ENCODE data around the gene ERH. TPM values are rescaled to one million over a fixed set of nuclear protein-coding genes. Genes with fewer than 3 reads are reported as not detected.

ERH gene
- total RNA-seq, 1 donor from 2014 or later: 31.1 TPM

DNA sequence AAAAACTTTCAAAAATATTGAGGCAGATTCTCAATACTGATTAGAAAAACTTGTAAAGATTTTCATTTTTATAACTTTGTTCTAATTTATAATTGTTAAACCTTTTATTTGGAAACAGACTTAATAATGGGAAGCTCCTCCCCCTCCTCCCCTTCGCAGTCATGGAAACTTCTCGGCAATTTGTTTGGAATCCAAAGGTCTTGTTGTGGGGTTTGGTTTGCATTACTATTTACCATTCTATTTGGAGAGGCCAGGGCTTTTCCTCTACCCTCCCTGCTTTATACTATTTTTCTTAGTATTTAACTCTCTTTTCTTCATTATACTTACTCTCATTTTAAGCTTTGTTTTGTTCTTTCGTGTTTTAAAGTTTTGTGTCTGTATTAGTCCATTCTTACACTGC is 6.4 kb upstream of the ERH start:
- no peaks in the 10 kb centered on the region for H3K27me3 ChIP-seq
- TF ChIP-seq, protein P1, sequence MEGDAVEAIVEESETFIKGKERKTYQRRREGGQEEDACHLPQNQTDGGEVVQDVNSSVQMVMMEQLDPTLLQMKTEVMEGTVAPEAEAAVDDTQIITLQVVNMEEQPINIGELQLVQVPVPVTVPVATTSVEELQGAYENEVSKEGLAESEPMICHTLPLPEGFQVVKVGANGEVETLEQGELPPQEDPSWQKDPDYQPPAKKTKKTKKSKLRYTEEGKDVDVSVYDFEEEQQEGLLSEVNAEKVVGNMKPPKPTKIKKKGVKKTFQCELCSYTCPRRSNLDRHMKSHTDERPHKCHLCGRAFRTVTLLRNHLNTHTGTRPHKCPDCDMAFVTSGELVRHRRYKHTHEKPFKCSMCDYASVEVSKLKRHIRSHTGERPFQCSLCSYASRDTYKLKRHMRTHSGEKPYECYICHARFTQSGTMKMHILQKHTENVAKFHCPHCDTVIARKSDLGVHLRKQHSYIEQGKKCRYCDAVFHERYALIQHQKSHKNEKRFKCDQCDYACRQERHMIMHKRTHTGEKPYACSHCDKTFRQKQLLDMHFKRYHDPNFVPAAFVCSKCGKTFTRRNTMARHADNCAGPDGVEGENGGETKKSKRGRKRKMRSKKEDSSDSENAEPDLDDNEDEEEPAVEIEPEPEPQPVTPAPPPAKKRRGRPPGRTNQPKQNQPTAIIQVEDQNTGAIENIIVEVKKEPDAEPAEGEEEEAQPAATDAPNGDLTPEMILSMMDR (IDR thresholded peaks at IDR 0.05): no peak
- H3K27ac ChIP-seq: no peak overlapping the region
- no peak overlapping the region for H3K4me3 ChIP-seq
- peaks cover 5 to 20% of the 10 kb centered on the region in 2 donors for H3K4me1 ChIP-seq
- no peak for DNase-seq (ENCODE audit: low spot score in 2 of 2)
- intact Hi-C loops (cut with DNase I): no loop called here
- peaks cover 0 to 5% of the 10 kb centered on the region in 2 donors for H3K36me3 ChIP-seq
- H3K9me3 ChIP-seq: no peaks in the 10 kb centered on the region

DNA sequence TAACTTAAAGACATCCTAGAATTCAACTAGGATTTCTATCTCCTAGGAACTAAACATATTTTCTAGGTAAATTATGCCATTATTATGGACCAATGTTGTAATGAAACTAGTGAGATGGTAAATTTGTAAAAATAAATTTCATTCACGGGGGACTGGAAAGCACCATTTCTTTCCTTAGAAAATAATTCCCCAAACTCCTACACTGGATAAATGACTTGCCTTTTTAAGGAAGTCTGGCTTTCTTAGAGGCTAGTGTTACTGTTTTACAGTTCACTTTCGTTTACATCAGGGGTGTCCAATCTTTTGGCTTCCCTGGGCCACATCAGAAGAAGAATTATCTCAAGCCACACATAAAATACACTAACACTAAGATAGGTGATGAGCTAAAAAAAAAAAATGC is 3.7 kb upstream of the ERH start:
- Histone ChIP-seq H3K9me3 (no peaks in the 10 kb centered on the region), H3K27me3 (no peaks in the 10 kb centered on the region), H3K4me1 (peaks cover 8 to 31% of the 10 kb centered on the region in 2 donors), H3K4me3 (no peak overlapping the region), H3K36me3 (no peaks in the 10 kb centered on the region), H3K27ac (no peak overlapping the region)
- DNase-seq (ENCODE audit: low spot score in 2 of 2): no peak
- TF ChIP-seq, protein P1 (IDR thresholded peaks at IDR 0.05): no peak
- intact Hi-C loops (cut with DNase I): no loop called here

DNA sequence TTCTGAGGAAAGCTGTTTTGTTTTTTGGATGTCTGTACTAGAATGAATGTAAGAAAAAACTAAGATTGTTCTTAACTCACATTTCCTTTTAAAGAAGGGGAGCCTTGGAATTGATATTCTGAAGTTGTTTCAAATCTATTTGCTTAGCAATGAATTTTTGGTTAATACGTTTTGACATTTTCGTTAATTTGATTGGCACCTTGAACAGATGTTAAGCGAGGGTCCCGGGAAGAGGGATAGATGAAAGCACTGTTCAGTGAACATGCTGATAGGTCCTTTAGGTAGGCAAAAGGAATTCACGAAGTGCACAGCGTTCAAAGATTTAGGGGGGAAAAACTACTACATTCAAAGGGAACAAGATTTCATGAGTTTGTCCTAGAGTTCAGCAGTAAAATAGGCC is 2.1 kb upstream of the ERH start:
- peaks cover 3 to 7% of the 10 kb centered on the region in 2 donors for H3K36me3 ChIP-seq
- no peak for DNase-seq (ENCODE audit: low spot score in 2 of 2)
- H3K27ac ChIP-seq: no peak overlapping the region
- H3K9me3 ChIP-seq: no peaks in the 10 kb centered on the region
- TF ChIP-seq, protein P1 (IDR thresholded peaks at IDR 0.05): no peak
- H3K4me3 ChIP-seq: peak overlapping the region; percentile 82 to 95
- peaks cover 8 to 34% of the 10 kb centered on the region in 2 donors for H3K4me1 ChIP-seq
- H3K27me3 ChIP-seq: no peaks in the 10 kb centered on the region
- intact Hi-C loops (cut with DNase I): no loop called here

DNA sequence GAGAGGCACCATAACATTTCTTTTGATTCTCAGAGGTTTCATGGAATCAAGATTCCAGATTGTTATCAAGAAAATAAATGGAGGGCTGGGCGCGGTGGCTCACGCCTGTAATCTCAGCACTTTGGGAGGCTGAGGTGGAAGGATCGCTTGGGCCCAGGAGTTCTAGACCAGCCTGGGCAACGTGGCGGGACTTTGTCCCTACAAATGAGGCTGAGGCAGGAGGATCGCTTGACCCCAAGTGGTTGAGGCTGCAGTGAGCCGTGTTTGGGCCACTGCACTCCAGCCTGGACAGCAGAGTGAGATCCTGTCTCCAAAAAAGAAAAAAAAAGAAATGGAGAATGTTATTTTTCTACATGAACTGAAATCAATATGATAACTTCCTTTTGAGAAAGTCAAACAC is 1.7 kb upstream of the ERH start:
- H3K27ac ChIP-seq: no peak overlapping the region
- H3K36me3 ChIP-seq: peaks cover 7 to 11% of the 10 kb centered on the region in 2 donors
- intact Hi-C loops (cut with DNase I): loop anchor here (2.0 to 10.0 kb wide), 5 partner anchors 63 to 1581 kb away; partner anchors contain the start of genes DCAF5, RAD51B and SRSF5
- DNase-seq (ENCODE audit: low spot score in 2 of 2): no peak
- no peaks in the 10 kb centered on the region for H3K27me3 ChIP-seq
- TF ChIP-seq, protein P1 (IDR thresholded peaks at IDR 0.05): no peak
- H3K4me1 ChIP-seq: peaks cover 8 to 34% of the 10 kb centered on the region in 2 donors
- no peaks in the 10 kb centered on the region for H3K9me3 ChIP-seq
- peak overlapping the region; percentile 82 to 95 for H3K4me3 ChIP-seq

DNA sequence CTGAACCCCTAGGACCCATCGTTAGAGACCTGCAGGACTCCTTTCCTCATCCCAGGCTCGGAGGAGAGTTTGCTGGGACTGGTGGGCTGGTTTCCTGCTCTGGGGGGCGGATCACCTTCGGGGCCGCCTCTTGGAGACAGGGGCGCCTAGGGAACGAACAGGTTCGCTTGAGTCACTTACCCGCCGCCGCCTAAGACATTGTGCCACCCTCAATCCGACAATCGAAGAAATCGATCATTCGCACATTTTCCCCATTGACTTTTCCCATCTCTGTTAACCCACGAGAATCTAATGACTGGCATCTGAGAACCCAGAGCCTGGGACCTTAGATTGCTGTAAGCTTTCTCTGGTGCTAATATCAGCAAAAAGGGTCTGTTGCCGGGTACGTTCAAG is 715 bp upstream of the ERH start:
- Histone ChIP-seq H3K27ac (peak overlapping the region; percentile 87 to 92), H3K9me3 (no peaks in the 10 kb centered on the region), H3K36me3 (peaks cover 16 to 21% of the 10 kb centered on the region in 2 donors), H3K4me1 (peaks cover 8 to 34% of the 10 kb centered on the region in 2 donors), H3K27me3 (no peaks in the 10 kb centered on the region), H3K4me3 (peak overlapping the region; percentile 82 to 95)
- DNase-seq (ENCODE audit: low spot score in 2 of 2): no peak
- intact Hi-C loops (cut with DNase I): loop anchor here (2.0 to 10.0 kb wide), 5 partner anchors 63 to 1580 kb away; partner anchors contain the start of genes DCAF5, RAD51B and SRSF5
- TF ChIP-seq, protein P1 (IDR thresholded peaks at IDR 0.05): no peak

Data from ascending aorta (tissue), 2 donors.